GDM1 (cell line): ENCODE measurements around the gene DPH3.

Source experiments
- DNase-seq: peaks from one replicate; lab custom pipeline; 2025; lab: John Stamatoyannopoulos, UW

Gene DPH3

GRCh38 chr3:16233806-16234205 is 30.9 kb downstream of the DPH3 start:
- no peak for DNase-seq

DNA sequence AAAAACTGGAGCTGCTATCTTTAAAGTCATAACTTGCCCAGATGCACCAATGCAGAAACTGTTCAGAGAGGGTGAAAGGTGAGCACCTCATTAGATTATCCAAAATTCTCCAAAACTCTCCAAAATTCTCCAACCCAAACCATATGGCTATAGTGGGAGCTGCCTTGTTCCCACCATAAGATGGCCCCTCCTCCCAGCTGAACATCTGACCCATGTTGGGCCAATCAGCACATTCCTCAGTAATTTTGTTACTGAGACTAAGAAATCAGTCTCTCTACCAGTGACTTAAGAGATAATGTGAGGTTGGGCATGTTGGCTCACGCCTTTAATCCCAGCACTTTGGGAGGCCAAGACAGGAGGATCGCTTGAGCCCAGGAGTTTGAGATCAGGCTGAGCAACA is 32.8 kb downstream of the DPH3 start:
- no peak for DNase-seq

DNA sequence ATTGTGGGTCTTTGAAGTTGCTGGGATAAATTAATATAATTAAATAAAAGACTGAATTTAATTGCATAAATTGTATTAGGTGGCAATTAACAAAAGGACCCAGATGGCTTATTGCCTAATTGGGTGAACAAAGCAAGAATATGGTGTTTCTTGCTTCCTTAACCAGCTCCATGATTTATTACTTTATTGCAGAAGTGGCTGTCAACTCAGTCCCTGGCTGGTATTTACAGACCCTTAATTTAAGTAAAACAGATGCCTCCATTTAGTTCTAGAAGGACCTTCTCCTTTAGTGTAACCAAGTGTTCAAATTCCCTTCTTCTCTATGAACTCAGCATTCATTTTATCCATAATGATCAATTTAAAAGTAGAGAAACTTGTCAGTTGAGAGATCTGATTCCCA is 35.1 kb downstream of the DPH3 start:
- no peak for DNase-seq

DNA sequence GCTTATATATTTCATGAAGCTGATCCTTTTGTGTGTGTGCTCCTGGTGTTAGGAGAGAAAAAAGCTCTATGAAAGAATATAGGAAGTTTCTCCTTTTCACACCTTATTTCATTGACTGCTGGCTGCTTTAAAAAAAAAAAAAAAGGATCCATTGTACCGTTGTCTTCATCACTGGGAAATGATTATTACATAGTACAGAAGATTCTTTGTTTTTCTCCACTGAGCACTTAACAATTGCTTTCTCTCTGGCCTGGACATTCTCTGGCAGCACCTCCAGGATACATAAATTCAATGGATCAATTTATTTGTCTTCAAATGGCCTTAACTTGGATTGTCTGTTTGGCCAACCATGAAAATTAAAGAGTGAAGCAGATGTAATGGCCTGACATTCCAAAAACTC is 37.2 kb downstream of the DPH3 start:
- DNase-seq = no peak

DNA sequence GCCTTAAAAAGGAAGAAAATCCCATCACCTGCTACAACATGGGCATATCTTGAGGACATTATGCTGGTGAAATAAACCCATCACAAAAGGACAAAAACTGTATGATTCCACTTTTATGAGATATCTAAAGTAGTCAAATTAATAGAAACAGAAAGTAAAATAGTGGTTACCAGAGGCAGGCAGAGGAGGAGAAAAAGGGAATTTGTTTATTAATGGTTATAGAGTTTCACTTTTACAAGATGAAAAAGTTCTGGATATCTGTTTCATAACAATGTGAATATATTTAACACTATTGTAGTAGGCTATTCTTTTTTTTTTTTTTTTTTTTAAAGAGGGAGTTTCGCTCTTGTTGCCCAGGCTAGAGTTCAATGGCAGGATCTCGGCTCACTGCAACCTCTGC is 40.4 kb downstream of the DPH3 start:
- DNase-seq = no peak

- no peak for DNase-seq
These were observed 42.2 kb downstream of the DPH3 start for GRCh38 chr3:16222547-16222946.

- DNase-seq = no peak
These were observed 42.8 kb downstream of the DPH3 start for GRCh38 chr3:16221990-16222389.

GRCh38 chr3:16219777-16220176 is 45.0 kb downstream of the DPH3 start:
- DNase-seq = no peak

DNA sequence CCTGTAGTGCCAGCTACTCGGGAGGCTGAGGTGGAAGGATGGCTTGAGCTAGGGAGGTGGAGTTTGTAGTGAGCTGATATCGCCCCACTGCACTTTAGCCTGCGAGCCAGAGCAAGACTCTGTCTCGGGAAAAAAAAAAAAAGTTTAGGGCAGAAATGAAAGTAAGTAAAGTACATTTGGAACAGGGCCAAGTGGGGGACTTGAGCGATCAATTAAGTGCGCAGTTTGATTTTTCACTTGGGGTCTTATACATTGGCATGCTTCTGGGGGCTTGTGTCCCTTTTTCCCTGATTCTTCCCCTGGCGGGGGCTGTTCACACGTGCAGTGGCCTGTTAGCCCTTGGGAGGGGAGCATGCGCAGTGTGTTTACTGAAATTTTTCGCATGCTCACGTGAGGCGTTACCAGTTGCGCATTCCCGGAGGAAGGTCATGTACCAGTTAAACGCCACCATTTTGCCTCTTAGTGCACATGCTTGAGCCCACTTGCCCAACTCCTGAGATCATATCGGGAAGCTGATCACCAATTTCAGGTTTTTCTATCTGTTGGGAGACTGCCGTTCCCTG is 48.3 kb downstream of the DPH3 start:
- no peak for DNase-seq

DNA sequence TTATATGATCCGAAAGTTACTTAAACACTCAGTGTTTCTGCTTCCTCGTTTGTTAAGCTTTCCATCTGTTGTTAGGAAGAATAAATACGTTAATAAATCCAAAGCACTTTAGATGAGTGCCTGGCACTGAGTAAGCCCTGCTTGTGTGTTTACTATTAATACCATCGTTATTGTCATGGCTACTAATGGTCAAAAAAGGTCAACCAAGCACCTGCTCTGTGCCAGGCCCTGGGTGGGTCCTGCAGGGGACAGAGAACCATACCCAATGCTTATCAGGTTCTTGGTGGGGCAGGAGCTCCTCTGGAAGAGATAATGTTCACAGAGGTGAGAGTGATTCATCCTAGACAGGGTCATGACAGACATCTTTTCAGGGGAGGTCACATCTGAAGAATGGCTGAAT is 50.4 kb downstream of the DPH3 start:
- DNase-seq = no peak

DNA sequence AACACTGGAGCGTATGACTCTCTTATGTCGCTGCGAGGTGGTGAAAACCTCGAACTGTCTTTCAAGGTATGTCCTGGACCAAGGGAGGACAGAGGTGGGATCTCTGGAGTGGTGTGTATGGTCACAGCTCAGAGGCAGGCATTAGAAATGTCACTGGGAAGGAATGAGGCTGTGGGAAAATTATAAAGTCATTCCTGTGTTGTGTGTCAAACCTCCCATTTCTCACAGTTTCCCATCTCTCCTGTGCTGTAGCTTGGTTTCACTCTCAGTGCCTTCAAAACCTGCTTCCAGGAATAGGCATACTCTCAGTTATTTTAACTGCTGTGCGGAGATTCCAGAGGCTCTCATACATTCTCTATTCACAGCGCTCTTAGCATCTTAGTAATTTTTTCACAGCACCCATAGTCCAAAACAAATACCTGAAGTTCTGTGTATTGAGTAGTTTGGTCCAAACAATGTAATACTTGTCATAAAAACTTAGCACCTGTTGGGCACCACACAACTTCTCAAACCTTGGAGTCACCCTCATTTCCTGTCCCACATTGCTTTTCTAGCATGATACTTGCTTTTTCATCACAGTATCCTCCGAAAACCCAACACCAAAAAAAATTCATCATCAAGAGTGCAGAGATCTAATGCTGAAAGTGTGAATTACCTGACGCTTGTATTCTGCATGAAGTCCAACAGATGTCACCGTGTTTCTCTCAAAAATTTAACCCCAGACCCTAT is 53.4 kb downstream of the DPH3 start:
- DNase-seq = no peak
